ENCODE results near the gene APLNR. TPM values are rescaled to one million over a fixed set of nuclear protein-coding genes. Genes with fewer than 3 reads are reported as not detected.

APLNR gene
- total RNA-seq, 6 experiments from 2014 or later: 1.1 to 3.6 (median 2.1) TPM

DNA sequence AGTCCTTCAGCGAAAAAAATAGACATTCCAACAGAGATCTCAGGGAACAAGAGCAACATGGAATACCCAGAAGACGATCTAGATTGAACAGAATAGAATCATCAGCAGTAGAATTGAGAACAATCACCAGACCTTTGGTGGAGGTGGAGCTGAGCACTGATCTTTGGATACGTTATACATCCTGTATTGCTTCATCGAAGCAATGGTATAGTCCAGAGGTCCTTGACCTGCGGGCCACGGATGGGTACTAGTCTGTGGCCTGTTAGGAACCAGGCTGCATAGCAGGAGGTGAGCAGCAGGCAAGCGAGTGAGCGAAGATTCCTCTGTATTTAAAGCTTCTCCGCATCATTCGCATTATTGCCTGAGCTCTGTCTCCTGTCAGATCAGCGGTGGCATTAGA is 37.7 kb downstream of the APLNR start:
- TF ChIP-seq, protein P1, sequence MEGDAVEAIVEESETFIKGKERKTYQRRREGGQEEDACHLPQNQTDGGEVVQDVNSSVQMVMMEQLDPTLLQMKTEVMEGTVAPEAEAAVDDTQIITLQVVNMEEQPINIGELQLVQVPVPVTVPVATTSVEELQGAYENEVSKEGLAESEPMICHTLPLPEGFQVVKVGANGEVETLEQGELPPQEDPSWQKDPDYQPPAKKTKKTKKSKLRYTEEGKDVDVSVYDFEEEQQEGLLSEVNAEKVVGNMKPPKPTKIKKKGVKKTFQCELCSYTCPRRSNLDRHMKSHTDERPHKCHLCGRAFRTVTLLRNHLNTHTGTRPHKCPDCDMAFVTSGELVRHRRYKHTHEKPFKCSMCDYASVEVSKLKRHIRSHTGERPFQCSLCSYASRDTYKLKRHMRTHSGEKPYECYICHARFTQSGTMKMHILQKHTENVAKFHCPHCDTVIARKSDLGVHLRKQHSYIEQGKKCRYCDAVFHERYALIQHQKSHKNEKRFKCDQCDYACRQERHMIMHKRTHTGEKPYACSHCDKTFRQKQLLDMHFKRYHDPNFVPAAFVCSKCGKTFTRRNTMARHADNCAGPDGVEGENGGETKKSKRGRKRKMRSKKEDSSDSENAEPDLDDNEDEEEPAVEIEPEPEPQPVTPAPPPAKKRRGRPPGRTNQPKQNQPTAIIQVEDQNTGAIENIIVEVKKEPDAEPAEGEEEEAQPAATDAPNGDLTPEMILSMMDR (IDR thresholded peaks at IDR 0.05): no peak
- TF ChIP-seq POLR2A (IDR thresholded peaks at IDR 0.05): no peak
- no peaks in the 10 kb centered on the region for H3K4me1 ChIP-seq
- ATAC-seq: no peak
- 63% methylated on average over 6 of the region's 11 CpGs for WGBS (ENCODE audit: insufficient coverage, low coverage, low lambda C conversion rate, missing lambda C conversion rate)
- H3K9me3 ChIP-seq: no peaks in the 10 kb centered on the region
- H3K27me3 ChIP-seq: no peaks in the 10 kb centered on the region
- no peak overlapping the region for H3K4me3 ChIP-seq
- no peak for DNase-seq
- no peaks in the 10 kb centered on the region for H3K36me3 ChIP-seq
- no peak overlapping the region for H3K27ac ChIP-seq
- intact Hi-C loops (cut with DNase I): no loop called here

- Histone ChIP-seq H3K27ac (no peak overlapping the region), H3K36me3 (no peaks in the 10 kb centered on the region), H3K9me3 (no peaks in the 10 kb centered on the region), H3K27me3 (no peaks in the 10 kb centered on the region), H3K4me3 (no peak overlapping the region), H3K4me1 (no peaks in the 10 kb centered on the region)
- DNase-seq: no peak
- intact Hi-C loops (cut with DNase I): no loop called here
- no peak for ATAC-seq
- TF ChIP-seq, protein P1 (IDR thresholded peaks at IDR 0.05): no peak
- no peak for TF ChIP-seq POLR2A (IDR thresholded peaks at IDR 0.05)
- WGBS (ENCODE audit: insufficient coverage, low coverage, low lambda C conversion rate, missing lambda C conversion rate): 77% methylated on average over 2 of the region's 2 CpGs
These were observed 39.3 kb downstream of the APLNR start for GRCh38 chr11:57197762-57198161.

DNA sequence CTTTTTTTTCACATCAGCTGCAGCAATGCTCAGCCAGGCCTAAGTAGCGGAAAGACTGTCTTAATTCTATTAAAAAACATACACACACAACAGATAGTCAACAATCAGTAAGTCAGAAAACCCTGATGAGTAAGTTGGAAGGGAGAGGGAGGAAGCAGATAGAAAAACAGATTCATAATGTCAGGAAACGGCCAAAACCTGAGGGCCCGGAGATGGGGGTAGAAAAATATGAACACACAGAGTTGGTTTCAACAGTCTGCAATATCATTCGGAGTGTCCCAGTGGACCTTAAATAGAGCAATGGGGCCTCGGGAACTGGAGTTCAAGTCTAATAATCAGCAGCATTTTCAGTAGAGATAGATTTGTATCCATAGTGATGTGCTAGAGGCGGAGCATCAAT is 40.5 kb downstream of the APLNR start:
- no peak overlapping the region for H3K27ac ChIP-seq
- H3K36me3 ChIP-seq: no peaks in the 10 kb centered on the region
- 51% methylated on average over 6 of the region's 6 CpGs for WGBS (ENCODE audit: insufficient coverage, low coverage, low lambda C conversion rate, missing lambda C conversion rate)
- ATAC-seq (peak; percentile 26 to 49 (median 40)), DNase-seq (no peak)
- no peaks in the 10 kb centered on the region for H3K9me3 ChIP-seq
- no peak for TF ChIP-seq POLR2A (IDR thresholded peaks at IDR 0.05)
- TF ChIP-seq, protein P1 (IDR thresholded peaks at IDR 0.05): no peak
- H3K4me1 ChIP-seq: no peaks in the 10 kb centered on the region
- intact Hi-C loops (cut with DNase I): no loop called here
- no peak overlapping the region for H3K4me3 ChIP-seq
- no peaks in the 10 kb centered on the region for H3K27me3 ChIP-seq

- no peak for TF ChIP-seq POLR2A (IDR thresholded peaks at IDR 0.05)
- TF ChIP-seq, protein P1 (IDR thresholded peaks at IDR 0.05): no peak
- DNase-seq (no peak), ATAC-seq (no peak)
- Histone ChIP-seq H3K27me3 (no peaks in the 10 kb centered on the region), H3K4me3 (no peak overlapping the region), H3K9me3 (no peaks in the 10 kb centered on the region), H3K4me1 (no peaks in the 10 kb centered on the region), H3K36me3 (no peaks in the 10 kb centered on the region), H3K27ac (no peak overlapping the region)
- intact Hi-C loops (cut with DNase I): no loop called here
- 42% methylated on average over 1 of the region's 1 CpG for WGBS (ENCODE audit: insufficient coverage, low coverage, low lambda C conversion rate, missing lambda C conversion rate)
These were observed 44.7 kb downstream of the APLNR start for GRCh38 chr11:57192316-57192715.

Measured in right lobe of liver (tissue), 6 donors.